Myocyte (in vitro differentiated cells): ENCODE data around the gene SUN2. TPM values are rescaled to one million over a fixed set of nuclear protein-coding genes. Genes with fewer than 3 reads are reported as not detected.

Source experiments
- DNase-seq: peaks from one replicate; pipeline ENCODE4 v3.0.0-alpha.2; 2012; ENCODE audit warnings: low read depth
- total RNA-seq: library from RNA; depleted of rRNA; stranded (reverse); fragments of >200 nt; gene quantifications from 2 replicates; pipeline ENCODE4 v1.2.3, GENCODE V29; 2014

The SUN2 gene
- total RNA-seq, 1 donor from 2014 or later, result 181 TPM

GRCh38 chr22:38777087-38777671 is 21.4 kb upstream of the SUN2 start:
- DNase-seq, result no peak

DNA sequence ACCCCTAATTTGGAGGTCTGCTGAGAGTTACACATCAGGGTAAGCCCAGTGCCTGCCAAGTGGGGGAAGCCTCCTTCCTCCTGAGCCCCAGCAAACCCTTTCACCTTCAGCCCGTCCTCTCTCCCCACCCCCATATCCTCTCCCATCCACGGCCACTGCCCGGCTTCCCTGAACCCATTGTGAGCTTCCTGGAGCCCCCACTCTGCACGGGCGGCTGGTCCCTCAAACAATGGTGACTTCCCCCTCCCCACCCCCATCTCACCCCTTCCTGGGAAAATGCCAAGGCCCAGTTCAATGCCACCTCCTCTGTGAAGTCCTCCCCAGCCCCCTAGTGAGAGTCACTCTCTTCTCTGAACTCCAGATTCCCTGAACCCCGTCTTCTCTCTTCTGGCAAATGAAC is 20.3 kb upstream of the SUN2 start:
- DNase-seq, result no peak

DNA sequence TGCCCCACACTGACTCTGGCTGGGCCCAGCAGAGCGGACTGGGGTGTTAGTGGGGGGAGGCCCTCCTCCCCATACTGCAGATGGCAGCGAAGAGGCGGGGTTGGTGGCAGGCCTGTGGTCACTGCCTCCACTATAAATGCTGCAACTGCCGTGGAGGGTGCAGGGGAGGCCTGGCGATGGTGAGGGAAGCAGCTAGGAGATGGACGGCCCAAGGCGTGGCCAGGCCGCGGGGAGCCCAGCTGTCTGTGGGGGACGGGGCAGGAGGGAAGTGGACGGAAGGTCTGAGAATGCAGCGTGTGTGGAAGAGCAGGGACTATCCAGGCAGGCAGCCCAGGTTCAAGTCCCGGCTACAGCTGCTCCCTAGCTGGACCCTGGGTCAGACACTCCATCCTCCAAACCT is 19.9 kb upstream of the SUN2 start:
- peak; percentile 87 for DNase-seq

DNA sequence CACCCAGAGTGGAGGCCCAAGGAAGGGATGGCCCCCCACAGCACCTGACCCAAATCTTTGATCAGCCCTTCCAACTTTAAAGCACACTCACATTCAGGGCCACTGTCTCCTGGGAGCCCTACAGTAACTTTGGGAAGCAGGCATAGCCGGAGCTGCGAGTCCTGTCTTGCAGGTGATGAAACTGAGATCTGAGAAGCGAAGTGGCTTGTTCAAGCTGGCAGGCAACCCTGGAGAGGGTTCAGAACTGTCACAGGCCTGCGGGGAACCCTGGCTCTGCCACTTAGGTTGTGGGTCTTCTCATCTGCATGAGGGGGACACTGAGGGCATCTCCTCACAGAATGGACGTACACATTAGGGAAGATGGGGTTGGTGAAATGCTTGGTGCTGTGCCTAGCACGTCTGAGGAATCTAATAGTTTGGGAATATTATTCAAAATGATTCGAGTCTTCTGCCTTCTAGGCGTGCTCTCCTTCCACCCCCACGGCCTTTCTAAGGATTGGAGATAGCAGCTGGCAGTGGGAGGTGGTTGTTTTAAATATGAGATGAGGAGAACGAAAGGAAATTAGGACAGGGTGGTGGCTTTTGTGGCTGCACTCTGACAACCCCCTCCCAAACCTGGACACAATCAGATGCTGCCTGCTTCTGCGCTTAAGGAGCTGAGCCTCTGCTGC is 18.8 kb upstream of the SUN2 start:
- no peak for DNase-seq

- no peak for DNase-seq
Observed at GRCh38 chr22:38773363-38773946, 17.7 kb upstream of the SUN2 start.

GRCh38 chr22:38772623-38772873 is 16.8 kb upstream of the SUN2 start:
- DNase-seq, result no peak

DNA sequence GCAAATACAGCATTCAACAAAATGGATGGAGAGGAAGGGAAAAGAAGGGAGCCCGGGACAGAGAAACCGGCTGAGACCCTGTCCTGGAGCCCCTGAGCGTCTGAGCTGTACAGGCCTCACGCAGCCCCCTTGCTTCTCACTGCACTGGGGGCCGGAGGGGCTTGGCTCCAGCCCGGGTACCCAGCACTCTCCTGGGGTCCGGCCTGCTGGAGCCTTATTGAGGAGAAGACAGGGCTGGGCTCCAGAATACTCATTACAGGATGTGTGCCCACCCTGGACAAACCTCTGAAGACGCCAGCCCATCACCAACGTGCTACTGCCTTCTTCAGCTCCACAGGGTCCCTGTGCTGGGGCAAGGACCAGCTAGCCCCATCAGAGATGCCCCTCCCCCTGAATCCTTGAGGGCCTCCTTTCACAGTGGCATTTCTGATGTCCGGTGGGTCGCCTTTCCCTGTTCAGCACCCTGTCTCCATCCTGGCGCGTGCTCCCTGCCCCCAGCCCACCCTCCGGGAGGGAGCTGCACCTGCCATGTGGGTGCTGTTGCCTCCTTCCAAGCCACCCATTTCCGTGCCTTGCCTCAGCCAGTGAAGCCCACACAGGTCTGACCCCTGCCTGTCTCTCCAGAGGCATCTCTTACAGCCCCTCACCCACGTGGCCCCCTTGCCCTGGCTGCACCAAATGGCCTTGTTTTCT is 14.6 kb upstream of the SUN2 start:
- DNase-seq, result no peak

- DNase-seq, result no peak
Observed at GRCh38 chr22:38768036-38768435, 12.2 kb upstream of the SUN2 start.

DNA sequence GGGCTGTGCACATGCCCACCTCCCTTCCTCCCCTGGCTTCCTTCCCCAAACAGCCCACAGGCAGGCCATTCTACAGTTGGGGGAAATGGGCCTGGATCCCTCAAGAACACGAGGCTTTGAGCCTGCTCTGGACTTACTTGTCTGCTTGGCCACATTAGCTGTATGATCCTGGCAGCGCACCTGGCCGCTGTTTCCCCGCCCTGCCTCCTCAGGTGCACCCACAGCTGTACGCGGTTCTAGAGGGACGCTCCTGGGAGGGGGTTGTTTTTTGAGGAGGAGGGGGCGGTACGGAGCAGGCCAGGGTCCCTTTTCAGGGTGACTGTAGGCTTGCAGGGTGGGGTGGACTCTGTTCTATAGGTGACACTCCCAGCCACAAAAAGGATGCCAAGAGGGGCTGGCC is 11.5 kb upstream of the SUN2 start:
- no peak for DNase-seq

- DNase-seq, result peak; percentile 86
Observed at GRCh38 chr22:38766076-38766777, 10.4 kb upstream of the SUN2 start.

- DNase-seq, result no peak
Observed at GRCh38 chr22:38762551-38762983, 6.8 kb upstream of the SUN2 start.

- peak; percentile 33 for DNase-seq
Observed at GRCh38 chr22:38761202-38762162, 5.7 kb upstream of the SUN2 start.

- DNase-seq, result peak; percentile 84
Observed at GRCh38 chr22:38760477-38761201, 4.8 kb upstream of the SUN2 start.

- no peak for DNase-seq
Observed at GRCh38 chr22:38759005-38759404, 3.2 kb upstream of the SUN2 start.

- peak; percentile 54 for DNase-seq
Observed at GRCh38 chr22:38758276-38758945, 2.6 kb upstream of the SUN2 start.

DNA sequence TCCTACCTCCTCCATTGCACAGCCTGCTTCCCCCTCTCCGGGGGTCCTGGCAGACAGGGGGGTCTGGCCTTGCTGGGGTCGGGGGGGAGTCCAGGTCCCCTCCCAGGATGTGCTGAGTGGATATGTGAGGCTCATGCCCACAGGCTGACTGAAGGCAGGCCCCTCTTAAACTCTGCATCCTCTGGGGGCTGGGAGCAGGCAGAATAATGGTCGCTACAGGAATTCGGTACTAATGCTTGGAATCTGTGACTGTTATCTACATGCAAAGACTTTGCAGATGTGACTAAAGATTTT is 1.6 kb upstream of the SUN2 start:
- DNase-seq, result no peak

DNA sequence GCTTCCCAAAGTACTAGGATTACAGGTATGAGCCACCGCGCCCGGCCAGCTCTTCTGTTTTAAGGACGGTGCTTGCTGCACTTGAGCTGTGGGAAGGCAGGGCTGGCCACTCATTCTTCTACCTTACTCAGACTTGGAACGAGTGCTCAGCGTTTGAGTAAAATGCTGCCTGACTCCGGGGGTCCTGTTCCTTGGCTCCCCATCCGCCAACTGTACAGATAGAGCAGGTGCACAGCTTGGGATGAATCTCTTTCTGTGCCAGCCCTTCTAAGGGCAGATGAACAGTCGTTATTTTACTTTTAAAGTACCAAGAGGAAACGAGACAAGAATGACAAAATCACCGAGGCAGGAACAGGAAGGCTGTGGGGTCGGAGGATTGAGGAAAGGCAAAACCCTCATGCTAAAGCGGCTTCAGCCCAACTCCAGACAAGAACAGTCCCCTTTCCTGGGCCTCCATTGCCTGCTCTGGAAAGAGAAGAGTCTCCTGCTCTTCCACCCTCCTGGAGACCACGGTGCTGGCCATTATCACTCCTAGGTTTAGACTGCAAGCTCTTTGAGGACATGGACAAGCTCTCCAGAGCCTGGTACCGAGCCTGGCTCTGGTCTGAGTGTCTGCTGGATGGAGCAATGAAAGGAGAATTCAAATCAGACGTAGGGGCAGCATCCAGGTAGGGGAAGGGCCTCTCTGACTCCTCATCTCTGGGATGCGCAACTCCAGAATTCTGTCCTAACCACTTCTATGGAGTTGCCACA is 1.1 kb upstream of the SUN2 start:
- no peak for DNase-seq

DNA sequence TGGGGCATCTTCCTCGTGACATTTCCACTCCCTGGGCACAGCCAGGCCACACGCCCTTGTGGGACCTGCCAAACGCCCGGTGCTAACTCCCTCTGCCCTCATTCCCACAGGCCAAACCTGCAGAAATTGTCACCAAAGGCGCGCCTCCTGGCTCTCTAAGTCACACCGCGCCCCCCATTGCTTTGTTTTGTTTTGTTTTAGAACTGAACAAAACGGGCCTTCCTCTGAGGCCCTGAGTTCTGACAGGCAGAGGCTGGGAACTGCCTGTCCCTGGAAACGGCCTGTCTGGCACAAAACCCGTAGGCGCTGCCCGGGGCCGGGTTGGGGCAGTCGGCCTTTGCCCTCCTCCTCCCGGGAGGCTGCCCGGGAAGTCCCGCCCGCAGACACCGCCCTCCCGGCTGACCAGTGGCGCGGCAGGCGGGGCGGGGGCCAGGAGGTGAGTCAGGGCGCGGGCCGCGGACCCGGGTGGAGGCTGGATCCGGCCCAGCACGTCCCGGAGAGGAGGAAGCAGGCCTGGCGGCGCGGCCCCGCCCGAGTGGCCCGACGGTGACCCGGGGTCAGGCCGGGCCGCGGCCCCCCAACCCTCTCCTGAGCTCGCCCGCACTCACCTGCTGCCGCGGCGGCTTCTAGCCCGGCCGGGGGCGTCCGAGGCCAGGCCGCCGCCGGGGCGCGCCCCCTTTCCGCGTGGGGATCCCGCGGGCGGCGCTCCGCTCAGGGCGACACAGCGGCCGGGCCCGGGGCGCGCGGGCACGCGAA is 465 bp downstream of the SUN2 start:
- peak; percentile 89 for DNase-seq
